Measurements from ENCODE around the gene NOS3. TPM values are rescaled to one million over a fixed set of nuclear protein-coding genes. Genes with fewer than 3 reads are reported as not detected.

NOS3 gene
- total and polyA plus RNA-seq, 9 of the 15 experiments (the other 6 are each of a cell fraction or from before 2014, with no cell fraction given) = 1.1 to 121 (median 23.6) TPM

DNA sequence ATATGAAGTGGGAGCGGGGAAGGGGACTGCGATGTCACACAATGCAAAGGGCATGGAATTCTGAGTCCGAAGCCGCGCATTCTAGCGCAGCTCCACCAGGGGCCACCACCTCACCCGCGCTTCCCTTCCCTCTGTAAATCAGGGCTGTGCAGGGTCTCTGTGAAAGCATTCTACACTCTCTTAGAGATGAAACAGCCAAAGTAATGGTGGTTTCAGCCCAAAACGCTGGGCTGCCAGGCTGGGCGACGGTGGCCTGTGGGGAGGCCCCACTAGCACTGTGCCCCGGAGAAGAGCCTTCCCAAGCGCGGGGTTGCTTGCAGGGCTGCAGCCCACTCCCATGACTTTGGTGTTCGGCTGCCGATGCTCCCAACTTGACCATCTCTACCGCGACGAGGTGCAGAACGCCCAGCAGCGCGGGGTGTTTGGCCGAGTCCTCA lies 22.1 kb downstream of the NOS3 start (continued):
- TF ChIP-seq, protein P1, sequence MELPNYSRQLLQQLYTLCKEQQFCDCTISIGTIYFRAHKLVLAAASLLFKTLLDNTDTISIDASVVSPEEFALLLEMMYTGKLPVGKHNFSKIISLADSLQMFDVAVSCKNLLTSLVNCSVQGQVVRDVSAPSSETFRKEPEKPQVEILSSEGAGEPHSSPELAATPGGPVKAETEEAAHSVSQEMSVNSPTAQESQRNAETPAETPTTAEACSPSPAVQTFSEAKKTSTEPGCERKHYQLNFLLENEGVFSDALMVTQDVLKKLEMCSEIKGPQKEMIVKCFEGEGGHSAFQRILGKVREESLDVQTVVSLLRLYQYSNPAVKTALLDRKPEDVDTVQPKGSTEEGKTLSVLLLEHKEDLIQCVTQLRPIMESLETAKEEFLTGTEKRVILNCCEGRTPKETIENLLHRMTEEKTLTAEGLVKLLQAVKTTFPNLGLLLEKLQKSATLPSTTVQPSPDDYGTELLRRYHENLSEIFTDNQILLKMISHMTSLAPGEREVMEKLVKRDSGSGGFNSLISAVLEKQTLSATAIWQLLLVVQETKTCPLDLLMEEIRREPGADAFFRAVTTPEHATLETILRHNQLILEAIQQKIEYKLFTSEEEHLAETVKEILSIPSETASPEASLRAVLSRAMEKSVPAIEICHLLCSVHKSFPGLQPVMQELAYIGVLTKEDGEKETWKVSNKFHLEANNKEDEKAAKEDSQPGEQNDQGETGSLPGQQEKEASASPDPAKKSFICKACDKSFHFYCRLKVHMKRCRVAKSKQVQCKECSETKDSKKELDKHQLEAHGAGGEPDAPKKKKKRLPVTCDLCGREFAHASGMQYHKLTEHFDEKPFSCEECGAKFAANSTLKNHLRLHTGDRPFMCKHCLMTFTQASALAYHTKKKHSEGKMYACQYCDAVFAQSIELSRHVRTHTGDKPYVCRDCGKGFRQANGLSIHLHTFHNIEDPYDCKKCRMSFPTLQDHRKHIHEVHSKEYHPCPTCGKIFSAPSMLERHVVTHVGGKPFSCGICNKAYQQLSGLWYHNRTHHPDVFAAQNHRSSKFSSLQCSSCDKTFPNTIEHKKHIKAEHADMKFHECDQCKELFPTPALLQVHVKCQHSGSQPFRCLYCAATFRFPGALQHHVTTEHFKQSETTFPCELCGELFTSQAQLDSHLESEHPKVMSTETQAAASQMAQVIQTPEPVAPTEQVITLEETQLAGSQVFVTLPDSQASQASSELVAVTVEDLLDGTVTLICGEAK (IDR thresholded peaks at IDR 0.05) = no peak
- TF ChIP-seq, protein P1 (CRISPR knock-in tag; IDR thresholded peaks at IDR 0.05) = no peak
- TF ChIP-seq, protein P2, sequence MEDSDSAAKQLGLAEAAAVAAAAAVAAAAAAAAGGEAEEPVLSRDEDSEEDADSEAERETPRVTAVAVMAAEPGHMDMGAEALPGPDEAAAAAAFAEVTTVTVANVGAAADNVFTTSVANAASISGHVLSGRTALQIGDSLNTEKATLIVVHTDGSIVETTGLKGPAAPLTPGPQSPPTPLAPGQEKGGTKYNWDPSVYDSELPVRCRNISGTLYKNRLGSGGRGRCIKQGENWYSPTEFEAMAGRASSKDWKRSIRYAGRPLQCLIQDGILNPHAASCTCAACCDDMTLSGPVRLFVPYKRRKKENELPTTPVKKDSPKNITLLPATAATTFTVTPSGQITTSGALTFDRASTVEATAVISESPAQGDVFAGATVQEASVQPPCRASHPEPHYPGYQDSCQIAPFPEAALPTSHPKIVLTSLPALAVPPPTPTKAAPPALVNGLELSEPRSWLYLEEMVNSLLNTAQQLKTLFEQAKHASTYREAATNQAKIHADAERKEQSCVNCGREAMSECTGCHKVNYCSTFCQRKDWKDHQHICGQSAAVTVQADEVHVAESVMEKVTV (CRISPR knock-in tag; IDR thresholded peaks at IDR 0.05) = peak; percentile 59
- TF ChIP-seq BACH1 (tag; IDR thresholded peaks at IDR 0.05) = no peak
- TF ChIP-seq, protein P3, sequence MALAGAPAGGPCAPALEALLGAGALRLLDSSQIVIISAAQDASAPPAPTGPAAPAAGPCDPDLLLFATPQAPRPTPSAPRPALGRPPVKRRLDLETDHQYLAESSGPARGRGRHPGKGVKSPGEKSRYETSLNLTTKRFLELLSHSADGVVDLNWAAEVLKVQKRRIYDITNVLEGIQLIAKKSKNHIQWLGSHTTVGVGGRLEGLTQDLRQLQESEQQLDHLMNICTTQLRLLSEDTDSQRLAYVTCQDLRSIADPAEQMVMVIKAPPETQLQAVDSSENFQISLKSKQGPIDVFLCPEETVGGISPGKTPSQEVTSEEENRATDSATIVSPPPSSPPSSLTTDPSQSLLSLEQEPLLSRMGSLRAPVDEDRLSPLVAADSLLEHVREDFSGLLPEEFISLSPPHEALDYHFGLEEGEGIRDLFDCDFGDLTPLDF (CRISPR knock-in tag; IDR thresholded peaks at IDR 0.05) = no peak
- TF ChIP-seq, protein P4, sequence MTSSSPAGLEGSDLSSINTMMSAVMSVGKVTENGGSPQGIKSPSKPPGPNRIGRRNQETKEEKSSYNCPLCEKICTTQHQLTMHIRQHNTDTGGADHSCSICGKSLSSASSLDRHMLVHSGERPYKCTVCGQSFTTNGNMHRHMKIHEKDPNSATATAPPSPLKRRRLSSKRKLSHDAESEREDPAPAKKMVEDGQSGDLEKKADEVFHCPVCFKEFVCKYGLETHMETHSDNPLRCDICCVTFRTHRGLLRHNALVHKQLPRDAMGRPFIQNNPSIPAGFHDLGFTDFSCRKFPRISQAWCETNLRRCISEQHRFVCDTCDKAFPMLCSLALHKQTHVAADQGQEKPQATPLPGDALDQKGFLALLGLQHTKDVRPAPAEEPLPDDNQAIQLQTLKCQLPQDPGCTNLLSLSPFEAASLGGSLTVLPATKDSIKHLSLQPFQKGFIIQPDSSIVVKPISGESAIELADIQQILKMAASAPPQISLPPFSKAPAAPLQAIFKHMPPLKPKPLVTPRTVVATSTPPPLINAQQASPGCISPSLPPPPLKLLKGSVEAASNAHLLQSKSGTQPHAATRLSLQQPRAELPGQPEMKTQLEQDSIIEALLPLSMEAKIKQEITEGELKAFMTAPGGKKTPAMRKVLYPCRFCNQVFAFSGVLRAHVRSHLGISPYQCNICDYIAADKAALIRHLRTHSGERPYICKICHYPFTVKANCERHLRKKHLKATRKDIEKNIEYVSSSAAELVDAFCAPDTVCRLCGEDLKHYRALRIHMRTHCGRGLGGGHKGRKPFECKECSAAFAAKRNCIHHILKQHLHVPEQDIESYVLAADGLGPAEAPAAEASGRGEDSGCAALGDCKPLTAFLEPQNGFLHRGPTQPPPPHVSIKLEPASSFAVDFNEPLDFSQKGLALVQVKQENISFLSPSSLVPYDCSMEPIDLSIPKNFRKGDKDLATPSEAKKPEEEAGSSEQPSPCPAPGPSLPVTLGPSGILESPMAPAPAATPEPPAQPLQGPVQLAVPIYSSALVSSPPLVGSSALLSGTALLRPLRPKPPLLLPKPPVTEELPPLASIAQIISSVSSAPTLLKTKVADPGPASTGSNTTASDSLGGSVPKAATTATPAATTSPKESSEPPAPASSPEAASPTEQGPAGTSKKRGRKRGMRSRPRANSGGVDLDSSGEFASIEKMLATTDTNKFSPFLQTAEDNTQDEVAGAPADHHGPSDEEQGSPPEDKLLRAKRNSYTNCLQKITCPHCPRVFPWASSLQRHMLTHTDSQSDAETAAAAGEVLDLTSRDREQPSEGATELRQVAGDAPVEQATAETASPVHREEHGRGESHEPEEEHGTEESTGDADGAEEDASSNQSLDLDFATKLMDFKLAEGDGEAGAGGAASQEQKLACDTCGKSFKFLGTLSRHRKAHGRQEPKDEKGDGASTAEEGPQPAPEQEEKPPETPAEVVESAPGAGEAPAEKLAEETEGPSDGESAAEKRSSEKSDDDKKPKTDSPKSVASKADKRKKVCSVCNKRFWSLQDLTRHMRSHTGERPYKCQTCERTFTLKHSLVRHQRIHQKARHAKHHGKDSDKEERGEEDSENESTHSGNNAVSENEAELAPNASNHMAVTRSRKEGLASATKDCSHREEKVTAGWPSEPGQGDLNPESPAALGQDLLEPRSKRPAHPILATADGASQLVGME (CRISPR knock-in tag; IDR thresholded peaks at IDR 0.05) = 0 out of 2 replicates have a peak, but pooled peaks have one; percentile 33
- 0 out of 2 replicates have a peak, but pooled peaks have one; percentile 22 for TF ChIP-seq ARID2 (IDR thresholded peaks at IDR 0.05)
- no peak for TF ChIP-seq MAFG (tag; conservative IDR thresholded peaks at IDR 0.05)
- peak; percentile 38 for TF ChIP-seq PCBP1 (IDR thresholded peaks at IDR 0.05; ENCODE audit: low read depth, low read length, poor library complexity, severe bottlenecking)

Data from K562 (cell line).